Measurements from ENCODE around the gene DOCK4. TPM values are rescaled to one million over a fixed set of nuclear protein-coding genes. Genes with fewer than 3 reads are reported as not detected.

DOCK4 gene
- total RNA-seq, 1 experiment from 2014 or later = 20.4 TPM

DNA sequence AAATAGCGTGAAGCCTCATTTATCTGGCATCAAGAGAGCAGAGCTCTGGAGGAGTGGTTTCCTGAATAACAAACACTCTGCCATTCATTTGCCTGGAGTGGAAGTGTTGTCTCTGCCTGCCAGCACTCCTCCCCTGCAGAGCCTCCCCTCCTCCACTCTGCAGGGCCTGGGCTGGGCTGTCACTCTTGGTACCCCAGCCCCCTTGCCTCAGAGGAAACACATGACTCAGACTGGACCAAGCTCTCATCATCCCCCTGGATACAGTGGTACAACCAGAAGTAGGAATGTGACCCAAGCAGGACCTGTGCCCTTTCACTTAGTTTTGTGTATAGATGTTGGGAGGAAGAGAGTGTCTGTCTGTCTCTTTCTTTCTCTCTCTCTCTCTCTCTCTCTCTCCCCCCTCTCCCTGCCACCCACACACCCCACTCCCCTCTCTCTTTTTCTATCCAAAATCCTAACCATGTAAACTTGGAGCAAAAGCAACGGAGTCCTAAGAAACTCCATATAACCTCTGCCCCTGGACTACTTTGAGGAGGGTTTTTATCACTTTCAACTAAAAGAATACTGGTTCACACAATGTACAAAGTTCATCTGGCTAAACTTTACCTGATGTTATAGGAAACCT is 43.9 kb downstream of the DOCK4 start:
- Mint-ChIP-seq H3K4me1 (peaks cover 46% of the 10 kb centered on the region), H3K4me3 (peak overlapping the region; percentile 13), H3K27ac (peak overlapping the region; percentile 65), H3K36me3 (no peaks in the 10 kb centered on the region), H3K9me3 (no peaks in the 10 kb centered on the region), H3K27me3 (ENCODE audit: low read depth) (no peaks in the 10 kb centered on the region)
- DNase-seq (ENCODE audit: low spot score) = peak; percentile 71
- ChIA-PET POLR2A (interaction anchor here (0.6 to 1.1 kb wide), 3 partner anchors 13 to 159 kb away, joined by 3 to 4 read pairs (median 3); partner anchors contain the start of gene DOCK4), CTCF (no interaction called here)
- TF ChIP-seq, protein P1, sequence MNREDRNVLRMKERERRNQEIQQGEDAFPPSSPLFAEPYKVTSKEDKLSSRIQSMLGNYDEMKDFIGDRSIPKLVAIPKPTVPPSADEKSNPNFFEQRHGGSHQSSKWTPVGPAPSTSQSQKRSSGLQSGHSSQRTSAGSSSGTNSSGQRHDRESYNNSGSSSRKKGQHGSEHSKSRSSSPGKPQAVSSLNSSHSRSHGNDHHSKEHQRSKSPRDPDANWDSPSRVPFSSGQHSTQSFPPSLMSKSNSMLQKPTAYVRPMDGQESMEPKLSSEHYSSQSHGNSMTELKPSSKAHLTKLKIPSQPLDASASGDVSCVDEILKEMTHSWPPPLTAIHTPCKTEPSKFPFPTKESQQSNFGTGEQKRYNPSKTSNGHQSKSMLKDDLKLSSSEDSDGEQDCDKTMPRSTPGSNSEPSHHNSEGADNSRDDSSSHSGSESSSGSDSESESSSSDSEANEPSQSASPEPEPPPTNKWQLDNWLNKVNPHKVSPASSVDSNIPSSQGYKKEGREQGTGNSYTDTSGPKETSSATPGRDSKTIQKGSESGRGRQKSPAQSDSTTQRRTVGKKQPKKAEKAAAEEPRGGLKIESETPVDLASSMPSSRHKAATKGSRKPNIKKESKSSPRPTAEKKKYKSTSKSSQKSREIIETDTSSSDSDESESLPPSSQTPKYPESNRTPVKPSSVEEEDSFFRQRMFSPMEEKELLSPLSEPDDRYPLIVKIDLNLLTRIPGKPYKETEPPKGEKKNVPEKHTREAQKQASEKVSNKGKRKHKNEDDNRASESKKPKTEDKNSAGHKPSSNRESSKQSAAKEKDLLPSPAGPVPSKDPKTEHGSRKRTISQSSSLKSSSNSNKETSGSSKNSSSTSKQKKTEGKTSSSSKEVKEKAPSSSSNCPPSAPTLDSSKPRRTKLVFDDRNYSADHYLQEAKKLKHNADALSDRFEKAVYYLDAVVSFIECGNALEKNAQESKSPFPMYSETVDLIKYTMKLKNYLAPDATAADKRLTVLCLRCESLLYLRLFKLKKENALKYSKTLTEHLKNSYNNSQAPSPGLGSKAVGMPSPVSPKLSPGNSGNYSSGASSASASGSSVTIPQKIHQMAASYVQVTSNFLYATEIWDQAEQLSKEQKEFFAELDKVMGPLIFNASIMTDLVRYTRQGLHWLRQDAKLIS (CRISPR knock-in tag; IDR thresholded peaks at IDR 0.05; ENCODE audit: borderline replicate concordance) = peak; percentile 54; the same call in 1 of the 2 replicates
- TF ChIP-seq FOXK1 (CRISPR knock-in tag; IDR thresholded peaks at IDR 0.05) (peak; percentile 56; the same call in 1 of the 2 replicates), USF2 (CRISPR knock-in tag; IDR thresholded peaks at IDR 0.05) (peak; percentile 77), TEAD1 (CRISPR knock-in tag; IDR thresholded peaks at IDR 0.05) (peak; percentile 35; the same call in 1 of the 2 replicates), TP53 (CRISPR knock-in tag; IDR thresholded peaks at IDR 0.05) (no peak), FOXP4 (CRISPR knock-in tag; IDR thresholded peaks at IDR 0.05) (0 out of 2 replicates have a peak, but pooled peaks have one; percentile 55)
- TF ChIP-seq, protein P2, sequence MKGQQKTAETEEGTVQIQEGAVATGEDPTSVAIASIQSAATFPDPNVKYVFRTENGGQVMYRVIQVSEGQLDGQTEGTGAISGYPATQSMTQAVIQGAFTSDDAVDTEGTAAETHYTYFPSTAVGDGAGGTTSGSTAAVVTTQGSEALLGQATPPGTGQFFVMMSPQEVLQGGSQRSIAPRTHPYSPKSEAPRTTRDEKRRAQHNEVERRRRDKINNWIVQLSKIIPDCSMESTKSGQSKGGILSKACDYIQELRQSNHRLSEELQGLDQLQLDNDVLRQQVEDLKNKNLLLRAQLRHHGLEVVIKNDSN (CRISPR knock-in tag; IDR thresholded peaks at IDR 0.05) = peak; percentile 51; the same call in 1 of the 2 replicates
- TF ChIP-seq, protein P3, sequence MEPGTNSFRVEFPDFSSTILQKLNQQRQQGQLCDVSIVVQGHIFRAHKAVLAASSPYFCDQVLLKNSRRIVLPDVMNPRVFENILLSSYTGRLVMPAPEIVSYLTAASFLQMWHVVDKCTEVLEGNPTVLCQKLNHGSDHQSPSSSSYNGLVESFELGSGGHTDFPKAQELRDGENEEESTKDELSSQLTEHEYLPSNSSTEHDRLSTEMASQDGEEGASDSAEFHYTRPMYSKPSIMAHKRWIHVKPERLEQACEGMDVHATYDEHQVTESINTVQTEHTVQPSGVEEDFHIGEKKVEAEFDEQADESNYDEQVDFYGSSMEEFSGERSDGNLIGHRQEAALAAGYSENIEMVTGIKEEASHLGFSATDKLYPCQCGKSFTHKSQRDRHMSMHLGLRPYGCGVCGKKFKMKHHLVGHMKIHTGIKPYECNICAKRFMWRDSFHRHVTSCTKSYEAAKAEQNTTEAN (CRISPR knock-in tag; IDR thresholded peaks at IDR 0.05) = no peak
- peak; percentile 97 for ATAC-seq

DNA sequence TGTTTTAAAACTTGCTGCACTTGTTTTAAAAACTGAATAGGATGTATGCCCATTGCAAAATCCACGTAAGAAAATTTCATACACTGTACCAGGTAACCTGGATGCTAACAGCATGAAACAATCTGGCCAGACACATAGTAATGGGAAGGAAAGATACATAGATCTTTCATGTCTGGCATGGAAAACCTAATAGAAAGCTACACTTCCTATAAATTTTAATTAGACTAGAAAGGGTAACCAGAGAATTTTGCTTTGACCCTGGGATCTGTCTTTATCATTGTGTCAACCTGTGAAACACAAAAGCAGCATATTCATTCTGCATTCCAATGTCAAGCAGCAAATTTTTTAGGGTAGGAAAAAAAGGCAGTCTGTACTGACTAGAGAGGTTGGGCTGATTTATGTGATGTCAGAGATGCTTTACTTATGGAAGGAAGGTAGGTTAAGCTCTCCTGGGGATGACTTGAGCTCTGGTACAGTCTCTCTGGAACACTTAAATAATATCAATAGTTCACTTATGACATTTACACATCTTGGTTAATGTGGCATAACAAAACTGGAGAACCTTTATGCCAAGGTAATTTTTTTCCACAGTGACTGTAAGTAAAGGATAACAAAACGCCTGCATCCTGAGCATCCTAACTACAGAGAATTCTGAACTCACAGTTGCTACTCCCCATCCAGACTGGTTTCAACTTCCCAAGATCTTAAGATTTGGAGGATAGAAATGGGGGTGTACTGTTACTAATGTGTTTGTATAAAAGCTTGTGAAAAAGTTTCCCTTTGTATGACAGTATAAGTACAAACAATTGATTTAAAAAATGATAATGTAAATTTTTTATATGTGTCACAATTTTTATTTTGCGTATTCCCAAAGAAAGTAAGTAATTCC is 44.7 kb downstream of the DOCK4 start:
- peak; percentile 7; the same call in 1 of the 2 replicates for ATAC-seq
- DNase-seq (ENCODE audit: low spot score) = no peak
- ChIA-PET POLR2A (interaction anchor here (0.6 to 1.1 kb wide), 3 partner anchors 12 to 158 kb away, joined by 3 to 4 read pairs (median 3); partner anchors contain the start of gene DOCK4), CTCF (no interaction called here)
- Mint-ChIP-seq H3K36me3 (no peaks in the 10 kb centered on the region), H3K4me3 (peak overlapping the region; percentile 13; the same call in 1 of the 2 replicates), H3K27me3 (ENCODE audit: low read depth) (no peaks in the 10 kb centered on the region), H3K9me3 (no peaks in the 10 kb centered on the region), H3K27ac (peak overlapping the region; percentile 65; the same call in 1 of the 2 replicates), H3K4me1 (peaks cover 46% of the 10 kb centered on the region)
- TF ChIP-seq JAZF1 (CRISPR knock-in tag; IDR thresholded peaks at IDR 0.05) = no peak
- TF ChIP-seq SP1 (CRISPR knock-in tag; conservative IDR thresholded peaks at IDR 0.05) = no peak
- TF ChIP-seq USF2 (CRISPR knock-in tag; IDR thresholded peaks at IDR 0.05) = no peak
- TF ChIP-seq IRF2 (CRISPR knock-in tag; IDR thresholded peaks at IDR 0.05; ENCODE audit: borderline replicate concordance, low read depth) = no peak
- TF ChIP-seq, protein P4, sequence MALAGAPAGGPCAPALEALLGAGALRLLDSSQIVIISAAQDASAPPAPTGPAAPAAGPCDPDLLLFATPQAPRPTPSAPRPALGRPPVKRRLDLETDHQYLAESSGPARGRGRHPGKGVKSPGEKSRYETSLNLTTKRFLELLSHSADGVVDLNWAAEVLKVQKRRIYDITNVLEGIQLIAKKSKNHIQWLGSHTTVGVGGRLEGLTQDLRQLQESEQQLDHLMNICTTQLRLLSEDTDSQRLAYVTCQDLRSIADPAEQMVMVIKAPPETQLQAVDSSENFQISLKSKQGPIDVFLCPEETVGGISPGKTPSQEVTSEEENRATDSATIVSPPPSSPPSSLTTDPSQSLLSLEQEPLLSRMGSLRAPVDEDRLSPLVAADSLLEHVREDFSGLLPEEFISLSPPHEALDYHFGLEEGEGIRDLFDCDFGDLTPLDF (CRISPR knock-in tag; IDR thresholded peaks at IDR 0.05) = no peak
- no peak for TF ChIP-seq OVOL2 (CRISPR knock-in tag; IDR thresholded peaks at IDR 0.05; ENCODE audit: borderline replicate concordance)
- TF ChIP-seq ZNF532 (CRISPR knock-in tag; IDR thresholded peaks at IDR 0.05; ENCODE audit: borderline replicate concordance) = no peak
